HG03439 (cell line): ENCODE results near the gene IFNL2.

Source experiments
- ATAC-seq: cut with Tn5 transposase; IDR thresholded peaks from one replicate; pipeline ENCODE4 v1.9.1; 2021; ENCODE audit warnings: mild to moderate bottlenecking, moderate library complexity; ENCODE audit not compliant: unreplicated experiment

Gene IFNL2

DNA sequence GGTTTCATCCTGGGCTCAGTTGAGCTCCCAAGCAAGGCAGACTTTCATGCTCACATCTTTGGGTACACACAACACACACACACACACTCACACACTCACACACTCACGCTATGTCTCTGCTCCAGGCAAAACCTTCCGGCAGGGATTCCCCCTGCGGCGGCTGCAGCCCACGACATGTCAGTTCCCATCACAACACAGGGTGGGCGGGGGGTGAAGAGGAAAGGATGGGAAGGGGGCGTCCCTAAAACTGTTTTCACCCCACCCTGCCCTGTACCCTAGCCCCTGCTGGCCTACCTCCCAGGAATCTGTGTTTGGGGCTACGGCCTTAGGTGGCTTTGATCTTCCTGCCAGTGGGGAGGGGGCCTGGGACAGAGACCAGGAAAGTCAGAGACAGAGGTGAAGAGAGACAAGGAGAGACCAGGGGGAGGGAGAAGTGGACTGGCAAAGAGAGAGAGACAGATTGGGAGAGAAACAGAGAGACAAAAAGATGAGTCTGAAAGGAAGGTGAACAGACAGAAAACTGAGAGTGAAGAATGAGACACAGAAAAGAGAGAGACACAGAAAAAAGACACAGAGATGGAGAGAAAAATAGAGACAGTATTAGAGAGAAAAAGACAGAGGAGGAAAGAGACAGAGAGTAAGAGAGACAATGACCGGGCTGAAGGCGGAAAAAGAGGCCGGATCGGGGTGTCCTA is 48.6 kb downstream of the IFNL2 start:
- no peak for ATAC-seq

DNA sequence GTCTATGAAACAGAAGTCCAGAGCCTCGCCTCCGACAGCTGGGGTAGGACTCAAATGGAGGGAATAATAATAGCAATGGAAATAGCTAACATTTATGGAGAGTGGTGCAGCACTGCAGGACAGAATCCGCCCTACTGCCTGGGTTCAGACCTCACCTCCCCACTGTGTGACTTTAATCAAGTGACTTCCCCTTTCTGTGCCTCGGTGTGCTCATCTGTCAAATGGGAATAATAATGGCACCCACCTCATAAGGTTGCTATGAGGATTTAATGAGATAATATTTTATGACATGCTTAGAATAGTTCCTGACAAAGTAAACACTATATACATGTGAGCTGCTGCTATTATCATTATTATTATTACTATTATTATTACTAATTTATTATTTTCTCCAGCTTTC is 49.3 kb downstream of the IFNL2 start:
- ATAC-seq = no peak

DNA sequence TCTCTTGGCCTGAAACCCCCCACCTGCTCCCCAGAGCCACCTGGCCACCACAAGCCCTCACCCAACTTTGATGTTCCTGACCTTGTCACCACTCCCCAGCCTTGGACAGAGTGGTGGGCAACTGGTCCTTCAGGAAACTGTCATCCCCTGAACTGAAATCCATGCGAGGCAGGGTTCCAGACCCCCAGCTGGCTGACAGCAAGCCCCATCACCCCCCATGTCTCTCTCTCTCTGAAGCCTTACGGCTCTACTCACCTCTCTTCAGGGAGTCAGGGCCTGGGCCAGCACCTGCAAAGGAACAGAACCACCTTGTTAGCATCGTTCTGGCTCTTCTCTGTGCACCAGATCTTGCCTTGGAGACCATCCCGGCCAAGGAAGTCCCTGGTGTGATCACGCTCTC is 49.9 kb downstream of the IFNL2 start:
- ATAC-seq = no peak

DNA sequence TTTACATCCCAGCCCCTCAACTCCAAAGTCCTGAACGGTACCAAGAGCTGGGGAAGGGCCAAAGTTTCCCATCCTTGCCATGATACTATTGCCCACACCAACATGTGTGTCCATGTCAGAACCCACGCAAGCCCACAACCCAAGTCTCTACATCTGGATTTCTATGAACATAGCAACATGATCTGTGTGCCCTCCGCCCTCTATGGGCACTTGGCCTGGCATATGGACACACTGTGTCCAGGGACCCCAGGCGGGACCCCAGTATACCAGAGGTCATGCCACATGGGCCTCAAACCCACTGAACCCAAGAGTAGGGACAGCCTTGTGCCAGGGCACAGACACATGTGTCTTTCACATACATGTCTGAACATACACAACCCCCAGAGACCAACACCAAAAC is 50.5 kb downstream of the IFNL2 start:
- no peak for ATAC-seq

DNA sequence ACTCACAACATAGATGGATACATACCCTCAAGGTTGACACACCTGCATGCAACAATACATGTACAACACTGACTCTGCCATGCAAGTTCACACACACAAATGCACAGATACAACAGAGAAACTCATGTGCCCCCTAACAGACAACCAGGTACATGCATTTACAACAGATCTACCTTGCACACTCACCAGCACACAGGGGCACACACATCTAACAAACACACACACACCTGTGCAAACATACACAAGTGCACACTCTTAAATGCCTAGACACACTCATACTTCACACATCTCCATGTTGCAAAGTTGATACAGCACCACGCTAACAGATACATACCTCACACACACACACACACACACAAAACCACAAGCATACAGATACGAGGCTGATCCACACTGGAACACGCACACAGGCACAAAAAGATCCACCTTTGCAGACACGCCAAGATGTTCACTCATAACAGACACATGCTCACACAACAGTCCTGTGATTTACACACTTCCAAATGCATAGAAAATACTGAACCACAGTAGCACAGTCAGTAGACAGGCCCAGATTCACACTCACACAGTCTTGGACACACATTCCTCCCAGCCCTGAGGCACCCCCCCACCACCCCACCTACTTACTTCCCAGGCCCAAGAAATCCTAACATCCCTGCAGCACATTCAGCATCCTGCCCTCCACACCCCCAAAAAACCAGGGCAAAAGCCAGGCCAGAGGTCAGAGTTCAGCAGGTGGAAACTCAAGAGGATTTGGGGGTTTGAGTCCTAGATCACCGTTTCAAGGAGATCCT is 51.1 kb downstream of the IFNL2 start:
- ATAC-seq = no peak
